ENCODE data around the gene HAUS8.

- TF ChIP-seq, protein P1, sequence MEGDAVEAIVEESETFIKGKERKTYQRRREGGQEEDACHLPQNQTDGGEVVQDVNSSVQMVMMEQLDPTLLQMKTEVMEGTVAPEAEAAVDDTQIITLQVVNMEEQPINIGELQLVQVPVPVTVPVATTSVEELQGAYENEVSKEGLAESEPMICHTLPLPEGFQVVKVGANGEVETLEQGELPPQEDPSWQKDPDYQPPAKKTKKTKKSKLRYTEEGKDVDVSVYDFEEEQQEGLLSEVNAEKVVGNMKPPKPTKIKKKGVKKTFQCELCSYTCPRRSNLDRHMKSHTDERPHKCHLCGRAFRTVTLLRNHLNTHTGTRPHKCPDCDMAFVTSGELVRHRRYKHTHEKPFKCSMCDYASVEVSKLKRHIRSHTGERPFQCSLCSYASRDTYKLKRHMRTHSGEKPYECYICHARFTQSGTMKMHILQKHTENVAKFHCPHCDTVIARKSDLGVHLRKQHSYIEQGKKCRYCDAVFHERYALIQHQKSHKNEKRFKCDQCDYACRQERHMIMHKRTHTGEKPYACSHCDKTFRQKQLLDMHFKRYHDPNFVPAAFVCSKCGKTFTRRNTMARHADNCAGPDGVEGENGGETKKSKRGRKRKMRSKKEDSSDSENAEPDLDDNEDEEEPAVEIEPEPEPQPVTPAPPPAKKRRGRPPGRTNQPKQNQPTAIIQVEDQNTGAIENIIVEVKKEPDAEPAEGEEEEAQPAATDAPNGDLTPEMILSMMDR (IDR thresholded peaks at IDR 0.05) = no peak
- TF ChIP-seq POLR2A (IDR thresholded peaks at IDR 0.05) = no peak
These were observed 39.2 kb upstream of the HAUS8 start for GRCh38 chr19:17114414-17114831.
